Caki2 (cell line): Measurements from ENCODE around the gene KCNA2. TPM values are rescaled to one million over a fixed set of nuclear protein-coding genes. Genes with fewer than 3 reads are reported as not detected.

ENCODE experiments used
- DNase-seq: peaks from one replicate; pipeline ENCODE4 v3.0.0-alpha.2; 2015; ENCODE audit warnings: low read depth
- in situ Hi-C: cut with HindIII; loops from 2 replicates; pipeline ENCODE4 v1.10.0; 2016; ENCODE audit warnings: low sequenced_read_pairs, low pct_unique_long_range_greater_than_20kb, mixed read lengths
- total RNA-seq: library from RNA; depleted of rRNA; stranded (reverse); fragments of >200 nt; shearing (Covaris generic); gene quantifications from 2 replicates; pipeline ENCODE4 v1.2.3, GENCODE V29; 2014; ENCODE audit warnings: low replicate concordance; rRNA removed

KCNA2 gene
- total RNA-seq, 1 experiment from 2014 or later: not detected

DNA sequence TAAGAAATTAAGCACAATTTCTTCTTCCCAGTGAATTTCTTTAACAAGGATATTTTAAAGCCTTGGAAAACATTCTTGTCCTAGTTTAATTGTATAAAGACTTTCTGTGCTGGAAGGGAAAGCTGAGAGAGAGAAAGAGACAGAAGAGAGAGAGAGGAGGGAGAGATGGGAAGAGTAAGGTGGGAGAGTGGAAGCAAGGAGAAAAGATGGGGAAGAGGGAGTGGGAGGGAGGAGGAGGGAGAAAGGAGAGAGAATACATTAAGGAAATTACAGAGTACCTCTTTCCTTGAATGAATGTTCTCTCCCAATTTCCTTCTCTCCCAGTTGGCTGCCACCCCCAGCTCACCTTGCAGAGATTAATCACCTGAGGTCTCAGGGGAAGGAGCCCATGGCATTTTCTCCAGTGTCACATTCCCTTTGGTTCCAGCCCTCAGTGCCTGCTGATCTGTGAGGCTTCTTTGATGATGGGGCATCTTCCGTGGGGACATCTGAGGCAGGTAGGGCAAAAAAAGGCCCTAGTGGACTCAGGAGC lies 54.8 kb downstream of the KCNA2 start:
- DNase-seq: no peak
- in situ Hi-C loops: no loop called here

DNA sequence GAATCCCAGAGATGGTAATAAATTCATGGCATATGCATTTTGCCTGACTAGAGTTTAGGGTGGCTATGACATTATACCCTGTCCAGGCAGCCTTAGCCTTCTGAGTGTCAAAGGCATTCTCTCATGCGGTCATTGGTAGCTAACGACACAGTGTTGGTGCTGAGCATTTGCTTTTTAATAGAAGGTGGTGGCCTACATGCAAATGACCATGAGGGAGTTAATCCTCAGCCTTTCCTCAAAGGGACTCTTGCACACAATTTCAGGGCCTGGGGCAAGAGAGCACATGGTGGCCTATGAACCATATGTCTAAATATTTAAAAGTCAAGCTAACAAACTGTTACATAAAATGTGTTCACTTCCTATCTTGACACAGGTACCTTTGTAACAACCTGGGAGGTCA lies 56.3 kb downstream of the KCNA2 start:
- in situ Hi-C loops: no loop called here
- no peak for DNase-seq

DNA sequence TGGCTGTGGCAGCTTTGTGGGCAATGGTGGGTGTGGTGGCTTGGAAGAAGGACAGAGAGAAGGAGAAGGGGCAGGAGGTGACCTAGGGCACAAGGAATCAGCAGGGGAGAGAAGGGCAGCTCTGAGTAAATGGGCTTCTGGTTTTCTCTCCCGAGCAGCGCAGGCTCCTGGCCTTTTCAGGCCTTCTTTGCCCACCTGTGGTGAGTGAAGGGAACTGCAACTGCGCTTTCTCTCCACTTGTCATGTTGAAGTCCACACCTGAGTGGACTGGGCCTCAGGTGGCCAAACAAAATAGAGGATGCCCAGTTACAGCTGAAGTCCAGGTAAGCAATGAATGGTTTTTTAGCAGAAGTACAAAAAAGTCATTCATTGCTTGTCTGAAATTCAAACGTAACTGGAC lies 57.8 kb downstream of the KCNA2 start:
- no peak for DNase-seq
- in situ Hi-C loops: no loop called here

DNA sequence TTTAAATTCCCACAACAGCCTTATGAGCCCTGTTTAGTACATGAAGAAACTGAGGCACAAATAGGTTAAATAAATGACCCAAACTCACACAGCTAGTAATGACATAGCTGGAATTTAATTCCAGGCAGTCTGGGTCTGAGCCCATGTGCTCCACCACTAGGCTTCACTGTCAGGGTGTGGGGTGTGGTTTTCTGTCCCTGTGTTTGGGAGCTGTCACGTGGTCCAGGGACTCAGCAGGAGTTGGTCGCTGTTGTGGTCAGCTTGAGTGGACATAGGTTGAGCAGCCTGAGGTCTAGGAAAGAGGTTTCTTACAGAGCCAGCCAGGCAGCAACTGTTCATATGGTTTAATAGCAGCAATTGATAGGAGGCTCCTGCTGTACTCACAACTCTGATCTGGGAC lies 59.1 kb downstream of the KCNA2 start:
- in situ Hi-C loops: no loop called here
- no peak for DNase-seq

DNA sequence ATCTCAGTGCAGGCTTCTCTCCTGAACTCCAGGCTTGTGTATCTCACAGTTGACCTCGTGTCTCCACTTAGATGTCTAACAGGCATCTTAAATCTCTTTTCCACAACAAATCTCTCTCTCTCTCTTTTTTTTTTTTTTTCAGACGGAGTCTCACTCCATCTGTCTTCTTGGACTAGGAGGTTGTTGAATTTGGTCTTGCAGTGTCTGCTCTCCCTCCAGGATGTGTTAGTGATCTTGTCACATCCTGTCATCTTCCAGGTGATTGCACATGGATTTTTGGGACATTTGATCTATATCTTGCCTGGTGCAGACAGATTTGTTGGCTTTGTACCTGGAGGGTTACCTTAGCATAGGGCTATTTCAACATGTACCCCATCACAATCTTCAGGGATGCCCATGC lies 60.7 kb downstream of the KCNA2 start:
- no peak for DNase-seq
- in situ Hi-C loops: no loop called here

DNA sequence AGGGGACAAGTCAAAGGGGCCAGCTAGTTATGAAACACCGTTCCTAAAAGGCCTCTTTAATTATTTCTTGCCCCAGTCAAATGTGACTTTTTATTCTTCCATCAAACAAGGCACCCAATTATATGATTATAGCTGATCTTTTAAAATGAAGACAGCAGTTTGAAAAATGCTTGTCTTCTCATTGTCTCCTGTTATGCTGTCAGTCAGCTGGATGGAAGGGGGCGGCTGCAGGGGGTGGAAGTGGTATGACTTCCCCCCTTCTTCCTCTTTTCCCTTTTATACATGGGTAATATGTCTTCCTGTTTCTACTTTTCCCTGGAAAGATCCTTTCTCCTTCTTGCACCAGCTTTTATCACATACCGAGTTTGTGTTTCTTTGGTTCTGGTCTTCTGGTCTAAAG lies 61.4 kb downstream of the KCNA2 start:
- DNase-seq: no peak
- in situ Hi-C loops: no loop called here

Other genes with a start within 250 kb of the KCNA2 start
- 54.2 and 56.5 TPM in 2 replicates for gene SLC16A4, start 215.3 kb downstream of the KCNA2 start, total RNA-seq
- 151 and 170 TPM in 2 replicates for gene LAMTOR5, start 198.7 kb downstream of the KCNA2 start, total RNA-seq
- not detected in 2 replicates for gene PROK1, start 155.2 kb downstream of the KCNA2 start, total RNA-seq
- not detected in 2 replicates for gene KCNA10, start 87.2 kb downstream of the KCNA2 start, total RNA-seq
- not detected in 2 replicates for gene KCNA3, start 68.6 kb upstream of the KCNA2 start, total RNA-seq